HG02938 (cell line): ENCODE measurements around the gene MELK.

Experiments used
- ATAC-seq: cut with Tn5 transposase; IDR thresholded peaks from one replicate; pipeline ENCODE4 v1.9.1; 2021; ENCODE audit warnings: mild to moderate bottlenecking, moderate library complexity; ENCODE audit not compliant: unreplicated experiment

MELK gene

GRCh38 chr9:36576866-36577265 lies 4.2 kb downstream of the MELK start:
- ATAC-seq = no peak

GRCh38 chr9:36584620-36585460 lies 12.1 kb downstream of the MELK start:
- no peak for ATAC-seq

- ATAC-seq = no peak
Measured at GRCh38 chr9:36590231-36590630, 17.5 kb downstream of the MELK start.

GRCh38 chr9:36592801-36593583 lies 20.3 kb downstream of the MELK start:
- no peak for ATAC-seq

GRCh38 chr9:36594213-36594612 lies 21.5 kb downstream of the MELK start:
- ATAC-seq = no peak

GRCh38 chr9:36597412-36598178 lies 24.9 kb downstream of the MELK start:
- ATAC-seq = no peak

- no peak for ATAC-seq
Measured at GRCh38 chr9:36598273-36598672, 25.6 kb downstream of the MELK start.

- ATAC-seq = no peak
Measured at GRCh38 chr9:36603006-36603405, 30.3 kb downstream of the MELK start.

- no peak for ATAC-seq
Measured at GRCh38 chr9:36609306-36609705, 36.6 kb downstream of the MELK start.

GRCh38 chr9:36622121-36622520 lies 49.4 kb downstream of the MELK start:
- no peak for ATAC-seq

- no peak for ATAC-seq
Measured at GRCh38 chr9:36623280-36623679, 50.6 kb downstream of the MELK start.

- ATAC-seq = no peak
Measured at GRCh38 chr9:36625006-36625615, 52.4 kb downstream of the MELK start.

GRCh38 chr9:36632892-36633291 lies 60.2 kb downstream of the MELK start:
- ATAC-seq = no peak

GRCh38 chr9:36637491-36638270 lies 65.0 kb downstream of the MELK start:
- ATAC-seq = no peak

- ATAC-seq = peak; percentile 90
Measured at GRCh38 chr9:36640771-36641381, 68.2 kb downstream of the MELK start.

GRCh38 chr9:36642817-36643216 lies 70.1 kb downstream of the MELK start:
- ATAC-seq = no peak

- ATAC-seq = no peak
Measured at GRCh38 chr9:36656842-36657241, 84.1 kb downstream of the MELK start.

- peak; percentile 51 for ATAC-seq
Measured at GRCh38 chr9:36659500-36659899, 86.8 kb downstream of the MELK start.

- ATAC-seq = no peak
Measured at GRCh38 chr9:36664806-36665205, 92.1 kb downstream of the MELK start.

- no peak for ATAC-seq
Measured at GRCh38 chr9:36665387-36665786, 92.7 kb downstream of the MELK start.
